K562 (cell line): Measurements from ENCODE around the gene SLC1A7. TPM values are rescaled to one million over a fixed set of nuclear protein-coding genes. Genes with fewer than 3 reads are reported as not detected.

Experiments used
- CHD7 ChIP-seq: fragments of 200-600 bp; sonication (generic); IDR thresholded peaks from one replicate; pipeline ENCODE4 v1.6.1; 2012; ENCODE audit warnings: mild to moderate bottlenecking, low read depth, low read length, inconsistent platforms
- ETS2 ChIP-seq: IDR thresholded peaks from 2 replicates; pipeline ENCODE4 v1.6.1; 2016; ENCODE audit warnings: borderline replicate concordance, missing genetic modification characterization, mild to moderate bottlenecking, moderate library complexity, missing compliant biosample characterization; ENCODE audit not compliant: poor library complexity, severe bottlenecking
- HINFP ChIP-seq: fragments of 450-650 bp; conservative IDR thresholded peaks from 2 replicates; pipeline ENCODE4 v1.6.1; 2016; ENCODE audit warnings: missing genetic modification characterization, low read depth, mild to moderate bottlenecking, control low read depth, missing compliant biosample characterization
- SRSF9 ChIP-seq: fragments of 200-400 bp; formaldehyde crosslinking; IDR thresholded peaks from 2 replicates; pipeline ENCODE4 v1.6.1; 2017; ENCODE audit warnings: low read depth, low read length, borderline replicate concordance
- TAF9B ChIP-seq: fragments of 450-650 bp; IDR thresholded peaks from 2 replicates; pipeline ENCODE4 v1.6.1; 2018; ENCODE audit warnings: mild to moderate bottlenecking; ENCODE audit not compliant: partially characterized antibody
- U2AF2 ChIP-seq: fragments of 200-400 bp; formaldehyde crosslinking; optimal IDR thresholded peaks from 2 replicates; pipeline ENCODE3; 2017; ENCODE audit warnings: low read depth, mild to moderate bottlenecking, low read length
- ZC3H4 ChIP-seq: sonication (generic); formaldehyde crosslinking; IDR thresholded peaks from 2 replicates; pipeline ENCODE4 v1.9.0; 2021; ENCODE audit warnings: missing genetic modification reagents, borderline replicate concordance
- ZNF311 ChIP-seq: fragments of 250-450 bp; sonication (Bioruptor Pico); IDR thresholded peaks from 2 replicates; pipeline ENCODE4 v1.4.0; 2020; ENCODE audit warnings: mild to moderate bottlenecking, moderate library complexity
- polyA plus RNA-seq, 8 experiments: library from polyadenylated mRNA; depleted of rRNA in 4 of 8; stranded (reverse) in 5 of 8; unstranded in 3 of 8; fragments of >200 nt; fragmentation: Nextera tagmentation in 2 of 8; fragmentation: Illumina TruSeq in 1 of 8; extraction: Ambion mirVana in 2 of 8; extraction: Trizol in 1 of 8; gene quantifications; 2 replicates each; pipeline versions ENCODE4 v1.2.1 to v1.2.3, GENCODE V29; 2011 to 2014; ENCODE audit warnings: inconsistent platforms in 1 of 8, missing spikeins in 1 of 8
- total RNA-seq, 7 experiments: library from RNA; depleted of rRNA in 6 of 7; stranded (reverse); fragments of >200 nt in 6 of 7; fragmentation: Illumina TruSeq in 2 of 7; extraction: Trizol in 2 of 7; gene quantifications; 2 replicates each; pipeline versions ENCODE4 v1.2.1 to v1.2.3, GENCODE V29; 2011 to 2021; ENCODE audit warnings: low replicate concordance in 1 of 7

The SLC1A7 gene
- total and polyA plus RNA-seq, 9 of the 15 experiments (the other 6 are each of a cell fraction or from before 2014, with no cell fraction given), result 0.07 TPM; not detected in 8

GRCh38 chr1:53104289-53104913, 38.0 kb downstream of the SLC1A7 start (continued):
- TF ChIP-seq CHD7 (no peak), ZC3H4 (no peak), TAF9B (no peak), ETS2 (tag) (no peak), HINFP (tag) (no peak), U2AF2 (no peak), SRSF9 (no peak), ZNF311 (CRISPR knock-in tag) (no peak)
